Right ventricle myocardium superior (tissue), 1 donor: ENCODE measurements around the gene CLEC4A. TPM values are rescaled to one million over a fixed set of nuclear protein-coding genes. Genes with fewer than 3 reads are reported as not detected.
"Not testable (repeated sequence)": the region's sequence is repeated elsewhere in the genome, so short reads cannot be mapped to it uniquely, and the experiment has no call there.

Experiments
- ATAC-seq: fragments of 200-7000 bp; cut with Tn5 transposase; one replicate; pipeline ENCODE4 v1.9.1; 2020; ENCODE audit warnings: mild to moderate bottlenecking; ENCODE audit not compliant: poor library complexity
- DNase-seq: peaks from one replicate; pipeline ENCODE4 v3.0.0-alpha.2; 2020
- intact Hi-C: fragments of 100-400 bp; cut with DNase I; formaldehyde crosslinking; loops from one replicate; pipeline ENCODE4 v1.11.2; 2022
- total RNA-seq: library from RNA; stranded (reverse); fragmentation: NEBNext Ultra II Directional; extraction: Animal tissue kit (Norgen Biotek cat#: 25700); gene quantifications from one replicate; pipeline ENCODE4 v1.2.1, GENCODE V29; 2021
- donor health status: DM: no; HTN: yes; CAD: no; lungs with severe emphysema.

Gene CLEC4A
- total RNA-seq, 1 donor from 2014 or later = 0.38 TPM

DNA sequence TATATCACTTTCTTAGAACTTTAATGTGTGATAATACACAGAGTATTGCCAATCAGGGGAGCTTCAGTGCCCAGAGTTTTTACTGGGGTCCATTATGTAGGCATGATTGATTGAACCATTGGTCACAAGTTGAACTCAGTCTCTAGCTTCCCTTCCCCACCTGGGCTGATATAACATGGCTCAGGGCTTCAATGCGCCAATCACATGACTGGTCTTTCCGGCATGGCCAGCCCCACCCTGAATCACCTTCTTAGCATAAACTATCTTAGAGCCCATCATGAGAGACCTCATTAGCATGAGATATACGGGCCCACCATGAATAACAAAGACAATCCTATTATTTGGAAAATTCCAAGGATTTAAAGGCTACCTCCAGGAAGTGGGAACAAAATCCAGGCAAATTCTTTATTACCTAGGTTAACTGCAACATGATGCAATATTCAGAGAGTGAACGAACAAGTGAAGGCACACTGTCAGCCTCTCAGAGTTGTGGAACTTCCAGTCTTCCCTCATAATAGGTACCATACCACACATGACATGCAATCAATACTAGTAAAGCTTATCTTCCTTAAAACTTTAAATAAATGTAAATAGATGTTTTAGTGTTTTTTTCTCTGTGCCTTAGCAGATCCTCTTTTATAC lies 3.2 kb upstream of the CLEC4A start:
- ATAC-seq = no peak
- no peak for DNase-seq
- intact Hi-C loops = no loop called here

DNA sequence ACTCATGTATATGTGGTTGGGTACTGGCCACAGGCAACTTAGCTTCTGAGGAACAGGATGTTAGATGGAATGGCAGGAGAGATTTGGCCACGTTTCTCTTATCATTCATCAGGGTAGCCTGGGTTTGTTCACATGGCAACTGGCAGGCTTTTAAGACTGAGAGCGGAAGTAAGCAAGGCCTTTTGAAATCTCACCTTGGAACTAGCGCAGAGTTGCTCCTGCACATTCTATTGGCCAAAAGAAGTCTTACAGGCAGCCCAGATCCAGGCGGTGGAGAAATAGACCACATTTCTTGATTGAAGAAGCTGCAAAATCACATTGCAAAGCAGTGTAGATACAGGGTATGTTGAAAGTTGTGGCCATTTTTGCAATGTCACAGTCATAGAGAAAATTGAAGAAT lies 3.7 kb downstream of the CLEC4A start:
- intact Hi-C loops = no loop called here
- ATAC-seq = no peak

GRCh38 chr12:8133636-8134397 lies 10.4 kb downstream of the CLEC4A start:
- intact Hi-C loops, ATAC-seq, DNase-seq: not testable (repeated sequence)

More for the DNA sequence above, 3.7 kb downstream of the CLEC4A start:
- no peak for DNase-seq

GRCh38 chr12:8134398-8134930 lies 11.0 kb downstream of the CLEC4A start:
- DNase-seq, ATAC-seq, intact Hi-C loops: not testable (repeated sequence)

- ATAC-seq, intact Hi-C loops, DNase-seq: not testable (repeated sequence)
Observed at GRCh38 chr12:8141647-8142046, 18.2 kb downstream of the CLEC4A start.

GRCh38 chr12:8143261-8143660 lies 19.8 kb downstream of the CLEC4A start:
- ATAC-seq (no peak), DNase-seq (no peak)
- intact Hi-C loops = no loop called here

- intact Hi-C loops = no loop called here
- DNase-seq (peak; percentile 72), ATAC-seq (peak; percentile 65)
Observed at GRCh38 chr12:8145754-8146441, 22.5 kb downstream of the CLEC4A start.

- ATAC-seq (peak; percentile 46), DNase-seq (no peak)
- intact Hi-C loops = no loop called here
Observed at GRCh38 chr12:8146442-8146771, 23.0 kb downstream of the CLEC4A start.

- ATAC-seq (no peak), DNase-seq (no peak)
- intact Hi-C loops = no loop called here
Observed at GRCh38 chr12:8154526-8154925, 31.1 kb downstream of the CLEC4A start.

- no peak for ATAC-seq
- intact Hi-C loops = no loop called here
- no peak for DNase-seq
Observed at GRCh38 chr12:8156416-8156815, 33.0 kb downstream of the CLEC4A start.

DNA sequence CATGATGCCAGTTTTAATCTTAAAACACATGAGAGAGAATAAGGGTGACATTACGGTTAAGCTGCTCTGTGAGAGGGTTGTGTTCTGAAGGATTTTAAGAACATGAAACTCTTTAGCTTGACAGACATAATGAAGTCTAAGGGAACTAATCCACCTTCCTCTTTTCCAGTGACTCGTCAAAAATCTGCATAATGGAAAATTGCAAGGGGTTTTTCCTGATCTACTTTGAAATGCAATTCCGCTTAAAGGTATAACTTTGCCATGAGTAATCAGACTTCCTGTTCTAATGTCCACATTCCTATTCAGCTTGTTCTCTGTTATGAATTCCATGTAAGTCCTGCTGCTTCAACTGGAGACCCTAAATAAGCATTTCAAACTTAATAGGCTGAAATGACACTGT lies 33.4 kb downstream of the CLEC4A start, which contains the start of gene ZNF705A:
TSS of gene ZNF705A (plus strand) at position 171 of the 400 bp plus-strand sequence. CDS start 15,611 bp downstream, outside the sequence.
- no peak for DNase-seq
- intact Hi-C loops = no loop called here
- ATAC-seq = no peak

DNA sequence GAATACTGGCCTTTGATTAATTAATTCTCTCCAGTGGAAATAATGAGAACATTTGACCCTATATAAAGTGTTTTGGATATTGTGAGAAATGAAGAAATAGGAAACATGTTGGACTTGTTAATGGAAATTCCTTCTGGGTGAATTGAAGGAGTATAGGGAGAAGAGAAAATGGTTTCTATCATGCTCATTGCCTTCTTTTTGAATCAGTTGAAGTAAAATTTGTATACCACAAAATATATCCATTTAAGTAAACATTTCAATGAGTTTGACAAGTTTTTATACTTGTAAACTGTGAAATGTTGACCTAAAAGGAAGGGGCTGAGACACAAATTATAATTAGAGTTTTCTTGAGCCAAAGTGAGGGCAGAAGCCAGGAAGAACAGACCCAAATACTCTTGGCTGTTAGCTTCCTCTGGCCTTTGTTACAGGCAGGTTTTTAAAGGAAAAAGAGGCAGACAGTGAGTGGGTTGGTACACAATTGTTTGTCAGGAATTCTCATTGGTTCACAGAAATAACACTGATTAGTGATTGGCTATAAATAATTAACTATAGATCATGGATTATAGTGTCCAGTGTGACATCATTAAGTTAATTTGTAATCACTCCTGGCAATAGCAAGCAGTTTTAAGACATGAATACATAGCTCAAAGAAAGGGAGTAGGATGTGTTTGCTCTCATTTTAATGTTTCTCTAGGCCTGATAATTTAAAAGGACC lies 34.2 kb downstream of the CLEC4A start:
- DNase-seq = no peak
- ATAC-seq = no peak
- intact Hi-C loops = no loop called here

- DNase-seq, ATAC-seq, intact Hi-C loops: not testable (repeated sequence)
Observed at GRCh38 chr12:8172911-8173310, 49.5 kb downstream of the CLEC4A start.

- DNase-seq = peak; percentile 77
- ATAC-seq, intact Hi-C loops: not testable (repeated sequence)
Observed at GRCh38 chr12:8179989-8180585, 56.7 kb downstream of the CLEC4A start.

GRCh38 chr12:8181271-8181670 lies 57.9 kb downstream of the CLEC4A start:
- intact Hi-C loops, ATAC-seq, DNase-seq: not testable (repeated sequence)

DNA sequence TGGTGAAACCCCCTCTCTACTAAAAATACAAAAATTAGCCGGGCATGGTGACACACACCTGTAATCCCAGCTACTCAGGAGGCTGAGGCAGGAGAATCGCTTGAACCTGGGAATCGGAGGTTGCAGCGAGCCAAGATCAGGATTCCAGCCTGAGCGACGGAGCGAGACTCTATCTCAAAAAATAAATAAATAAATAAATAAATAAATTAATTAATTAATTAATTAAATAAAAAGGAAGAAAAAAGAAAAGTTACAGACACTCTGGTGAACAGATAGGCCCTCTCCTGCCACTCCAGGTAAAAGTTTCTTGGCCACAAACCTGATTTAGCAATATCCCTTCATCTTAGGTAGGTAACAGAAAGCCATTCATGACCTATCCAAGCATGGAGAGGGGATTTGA lies 59.5 kb downstream of the CLEC4A start:
- intact Hi-C loops, DNase-seq, ATAC-seq: not testable (repeated sequence)

DNA sequence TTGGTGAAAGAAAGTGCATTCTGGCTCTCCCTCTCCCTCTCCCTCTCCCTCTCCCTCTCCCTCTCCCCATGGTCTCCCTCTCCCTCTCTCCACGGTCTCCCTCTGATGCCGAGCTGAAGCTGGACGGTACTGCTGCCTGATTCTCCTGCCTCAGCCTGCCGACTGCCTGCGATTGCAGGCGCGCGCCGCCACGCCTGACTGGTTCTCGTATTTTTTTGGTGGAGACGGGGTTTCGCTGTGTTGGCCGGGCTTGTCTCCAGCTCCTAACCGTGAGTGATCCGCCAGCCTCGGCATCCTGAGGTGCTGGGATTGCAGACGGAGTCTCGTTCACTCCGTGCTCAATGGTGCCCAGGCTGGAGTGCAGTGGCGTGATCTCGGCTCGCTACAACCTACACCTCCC lies 59.9 kb downstream of the CLEC4A start:
- DNase-seq, intact Hi-C loops, ATAC-seq: not testable (repeated sequence)

DNA sequence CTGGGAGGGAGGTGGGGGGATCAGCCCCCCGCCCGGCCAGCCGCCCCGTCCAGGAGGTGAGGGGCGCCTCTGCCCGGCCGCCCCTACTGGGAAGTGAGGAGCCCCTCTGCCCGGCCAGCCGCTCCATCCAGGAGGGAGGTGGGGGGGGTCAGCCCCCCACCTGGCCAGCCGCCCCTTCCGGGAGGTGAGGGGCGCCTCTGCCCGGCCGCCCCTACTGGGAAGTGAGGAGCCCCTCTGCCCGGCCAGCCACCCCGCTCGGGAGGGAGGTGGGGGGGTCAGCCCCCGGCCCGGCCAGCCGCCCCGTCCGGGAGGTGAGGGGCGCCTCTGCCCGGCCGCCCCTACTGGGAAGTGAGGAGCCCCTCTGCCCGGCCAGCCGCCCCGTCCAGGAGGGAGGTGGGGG lies 60.8 kb downstream of the CLEC4A start:
- intact Hi-C loops, ATAC-seq, DNase-seq: not testable (repeated sequence)
